Trophoblast cell (in vitro differentiated cells and primary cell): ENCODE results near the gene PLS1.

Source experiments
- DNase-seq, 2 donors: peaks; one replicate each; pipeline ENCODE4 v3.0.0-alpha.2; 2016
- H2AFZ ChIP-seq: 2 replicates; pipeline ENCODE4 v1.6.1; 2013; ENCODE audit warnings: low read length, moderate library complexity, mild to moderate bottlenecking; ENCODE audit not compliant: insufficient read depth, poor library complexity
- H2AK5ac ChIP-seq: 2 replicates; pipeline ENCODE4 v1.6.1; 2013; ENCODE audit warnings: mild to moderate bottlenecking, low read length
- H2BK120ac ChIP-seq: 2 replicates; pipeline ENCODE4 v1.6.1; 2013; ENCODE audit warnings: low read length, mild to moderate bottlenecking, moderate library complexity; ENCODE audit not compliant: insufficient read depth, poor library complexity
- H2BK12ac ChIP-seq: 2 replicates; pipeline ENCODE4 v1.6.1; 2013; ENCODE audit warnings: mild to moderate bottlenecking, low read length, moderate library complexity
- H2BK5ac ChIP-seq: 2 replicates; pipeline ENCODE4 v1.6.1; 2013; ENCODE audit warnings: low read length, low read depth, moderate library complexity, mild to moderate bottlenecking; ENCODE audit not compliant: poor library complexity
- H3K14ac ChIP-seq: 2 replicates; pipeline ENCODE4 v1.6.1; 2013; ENCODE audit warnings: mild to moderate bottlenecking, low read length
- H3K18ac ChIP-seq: 2 replicates; pipeline ENCODE4 v1.6.1; 2013; ENCODE audit warnings: mild to moderate bottlenecking, low read length
- H3K23ac ChIP-seq: 2 replicates; pipeline ENCODE4 v1.6.1; 2013; ENCODE audit warnings: low read length
- H3K27ac ChIP-seq: 2 replicates; pipeline ENCODE4 v1.5.1; 2013; ENCODE audit warnings: low read depth, mild to moderate bottlenecking, inconsistent platforms, low read length, moderate library complexity
- H3K27me3 ChIP-seq: 2 replicates; pipeline ENCODE4 v1.6.1; 2013; ENCODE audit warnings: inconsistent platforms, mild to moderate bottlenecking, low read length, moderate library complexity; ENCODE audit not compliant: insufficient read depth
- H3K36me3 ChIP-seq, 2 experiments: 1 replicate in 1 of 2; 2 replicates in 1 of 2; pipeline ENCODE4 v1.6.1; 2013; ENCODE audit warnings: low read length in 2 of 2, mild to moderate bottlenecking in 2 of 2, moderate library complexity in 1 of 2; ENCODE audit not compliant: insufficient read depth in 2 of 2, control insufficient read depth in 1 of 2
- H3K4ac ChIP-seq: 2 replicates; pipeline ENCODE4 v1.6.1; 2013; ENCODE audit warnings: low read depth, mild to moderate bottlenecking, low read length, moderate library complexity
- H3K4me1 ChIP-seq, 2 experiments: 1 replicate in 1 of 2; 2 replicates in 1 of 2; pipeline ENCODE4 v1.6.1; 2013; ENCODE audit warnings: low read length in 2 of 2, mild to moderate bottlenecking in 2 of 2, moderate library complexity in 1 of 2; ENCODE audit not compliant: insufficient read depth in 2 of 2, control insufficient read depth in 1 of 2
- H3K4me2 ChIP-seq: 2 replicates; pipeline ENCODE4 v1.6.1; 2013; ENCODE audit warnings: inconsistent platforms, mild to moderate bottlenecking, low read length, moderate library complexity
- H3K4me3 ChIP-seq: 2 replicates; pipeline ENCODE4 v1.5.1; 2013; ENCODE audit warnings: mild to moderate bottlenecking, low read depth, low read length, inconsistent platforms
- H3K79me1 ChIP-seq: one replicate; pipeline ENCODE4 v1.6.1; 2013; ENCODE audit warnings: low read length
- H3K79me2 ChIP-seq: 2 replicates; pipeline ENCODE4 v1.6.1; 2013; ENCODE audit warnings: low read length, mild to moderate bottlenecking; ENCODE audit not compliant: control insufficient read depth, insufficient read depth, poor library complexity
- H3K9ac ChIP-seq: 2 replicates; pipeline ENCODE4 v1.6.1; 2013; ENCODE audit warnings: mild to moderate bottlenecking, low read length
- H3K9me3 ChIP-seq: 2 replicates; pipeline ENCODE4 v1.6.1; 2013; ENCODE audit warnings: low read depth, mild to moderate bottlenecking, control low read depth, inconsistent platforms, low read length; ENCODE audit not compliant: insufficient read depth
- H4K12ac ChIP-seq: 2 replicates; pipeline ENCODE4 v1.6.1; 2013; ENCODE audit warnings: low read depth, mild to moderate bottlenecking, low read length, moderate library complexity
- H4K8ac ChIP-seq: 2 replicates; pipeline ENCODE4 v1.6.1; 2013; ENCODE audit warnings: low read depth, mild to moderate bottlenecking, low read length, moderate library complexity
- H4K91ac ChIP-seq: one replicate; pipeline ENCODE4 v1.6.1; 2013; ENCODE audit warnings: low read depth, mild to moderate bottlenecking, low read length, moderate library complexity
- WGBS: extraction: QIAGEN DNeasy Blood & Tissue Kit; methylation state at CpG from one replicate; pipeline ENCODE4 v1.1.7; 2013; ENCODE audit warnings: missing lambda C conversion rate; ENCODE audit not compliant: insufficient read length, insufficient coverage; ENCODE audit errors: extremely low coverage; 5-methylcytosine and 5-hydroxymethylcytosine counted together

Gene PLS1

GRCh38 chr3:142726017-142726416 is 129.8 kb downstream of the PLS1 start:
- H3K4me2 ChIP-seq, result no peak overlapping the region

GRCh38 chr3:142732066-142732465 is 135.9 kb downstream of the PLS1 start:
- no peak overlapping the region for H4K8ac ChIP-seq
- no peaks in the 10 kb centered on the region for H3K36me3 ChIP-seq
- H3K14ac ChIP-seq, result no peak overlapping the region
- no peak overlapping the region for H3K9ac ChIP-seq
- DNase-seq, result no peak
- H3K27ac ChIP-seq, result no peak overlapping the region
- H2AK5ac ChIP-seq, result no peak overlapping the region
- H4K91ac ChIP-seq, result no peak overlapping the region
- no peak overlapping the region for H3K23ac ChIP-seq
- no CpG with 5 or more reads among the region's 3 CpGs for WGBS
- no peak overlapping the region for H4K12ac ChIP-seq
- H3K4me1 ChIP-seq, result no peaks in the 10 kb centered on the region
- H3K4ac ChIP-seq, result no peak overlapping the region
- no peaks in the 10 kb centered on the region for H3K79me1 ChIP-seq
- H2BK120ac ChIP-seq, result no peak overlapping the region
- H3K9me3 ChIP-seq, result no peaks in the 10 kb centered on the region
- H2BK12ac ChIP-seq, result no peak overlapping the region
- H2BK5ac ChIP-seq, result no peak overlapping the region
- H3K18ac ChIP-seq, result no peak overlapping the region
- no peak overlapping the region for H2AFZ ChIP-seq
- no peaks in the 10 kb centered on the region for H3K27me3 ChIP-seq
- no peak overlapping the region for H3K4me2 ChIP-seq
- no peaks in the 10 kb centered on the region for H3K79me2 ChIP-seq
- no peak overlapping the region for H3K4me3 ChIP-seq

More at GRCh38 chr3:142726017-142726416, 129.8 kb downstream of the PLS1 start:
- no peak overlapping the region for H4K8ac ChIP-seq
- no peak overlapping the region for H3K18ac ChIP-seq
- H2BK120ac ChIP-seq, result no peak overlapping the region
- no peak for DNase-seq
- no peak overlapping the region for H2BK12ac ChIP-seq
- no peak overlapping the region for H3K4ac ChIP-seq
- no peak overlapping the region for H2BK5ac ChIP-seq
- WGBS, result no CpG with 5 or more reads among the region's 1 CpG
- no peaks in the 10 kb centered on the region for H3K36me3 ChIP-seq
- peaks cover 8% of the 10 kb centered on the region for H3K79me1 ChIP-seq
- H3K79me2 ChIP-seq, result peaks cover 7% of the 10 kb centered on the region
- H2AFZ ChIP-seq, result no peak overlapping the region
- no peak overlapping the region for H3K9ac ChIP-seq
- no peak overlapping the region for H3K14ac ChIP-seq
- H4K12ac ChIP-seq, result no peak overlapping the region
- no peak overlapping the region for H4K91ac ChIP-seq
- H3K4me3 ChIP-seq, result no peak overlapping the region
- no peaks in the 10 kb centered on the region for H3K27me3 ChIP-seq
- H3K4me1 ChIP-seq, result no peaks in the 10 kb centered on the region
- H2AK5ac ChIP-seq, result no peak overlapping the region
- H3K27ac ChIP-seq, result no peak overlapping the region
- H3K23ac ChIP-seq, result no peak overlapping the region
- H3K9me3 ChIP-seq, result no peaks in the 10 kb centered on the region

GRCh38 chr3:142734834-142735233 is 138.6 kb downstream of the PLS1 start:
- no peaks in the 10 kb centered on the region for H3K27me3 ChIP-seq
- H3K79me2 ChIP-seq, result no peaks in the 10 kb centered on the region
- H2BK120ac ChIP-seq, result no peak overlapping the region
- H3K79me1 ChIP-seq, result no peaks in the 10 kb centered on the region
- H4K91ac ChIP-seq, result no peak overlapping the region
- no peak overlapping the region for H3K27ac ChIP-seq
- H3K4me1 ChIP-seq, result no peaks in the 10 kb centered on the region
- H3K9ac ChIP-seq, result no peak overlapping the region
- H2AK5ac ChIP-seq, result no peak overlapping the region
- no CpG with 5 or more reads among the region's 2 CpGs for WGBS
- no peak overlapping the region for H2AFZ ChIP-seq
- no peak overlapping the region for H4K12ac ChIP-seq
- H3K14ac ChIP-seq, result no peak overlapping the region
- no peak overlapping the region for H2BK5ac ChIP-seq
- DNase-seq, result no peak
- no peak overlapping the region for H4K8ac ChIP-seq
- H3K4me2 ChIP-seq, result no peak overlapping the region
- no peak overlapping the region for H3K4me3 ChIP-seq
- no peak overlapping the region for H3K4ac ChIP-seq
- H2BK12ac ChIP-seq, result no peak overlapping the region
- H3K9me3 ChIP-seq, result no peaks in the 10 kb centered on the region
- no peak overlapping the region for H3K23ac ChIP-seq
- H3K36me3 ChIP-seq, result no peaks in the 10 kb centered on the region
- H3K18ac ChIP-seq, result no peak overlapping the region

GRCh38 chr3:142735462-142735861 is 139.3 kb downstream of the PLS1 start:
- no peak for DNase-seq
- H3K4me1 ChIP-seq, result no peaks in the 10 kb centered on the region
- H3K9me3 ChIP-seq, result no peaks in the 10 kb centered on the region
- no peaks in the 10 kb centered on the region for H3K79me1 ChIP-seq
- no peak overlapping the region for H3K9ac ChIP-seq
- no peak overlapping the region for H3K4me3 ChIP-seq
- no peak overlapping the region for H2AK5ac ChIP-seq
- no peak overlapping the region for H2BK120ac ChIP-seq
- no peak overlapping the region for H4K8ac ChIP-seq
- H4K12ac ChIP-seq, result no peak overlapping the region
- no peak overlapping the region for H3K23ac ChIP-seq
- H3K36me3 ChIP-seq, result no peaks in the 10 kb centered on the region
- H2BK5ac ChIP-seq, result no peak overlapping the region
- H2AFZ ChIP-seq, result no peak overlapping the region
- H4K91ac ChIP-seq, result no peak overlapping the region
- H3K4ac ChIP-seq, result no peak overlapping the region
- no peak overlapping the region for H3K27ac ChIP-seq
- H3K14ac ChIP-seq, result no peak overlapping the region
- no peak overlapping the region for H2BK12ac ChIP-seq
- H3K27me3 ChIP-seq, result no peaks in the 10 kb centered on the region
- no peak overlapping the region for H3K18ac ChIP-seq
- no peaks in the 10 kb centered on the region for H3K79me2 ChIP-seq
- H3K4me2 ChIP-seq, result no peak overlapping the region

- Histone ChIP-seq H2BK120ac (no peak overlapping the region), H3K4me3 (no peak overlapping the region), H3K9ac (no peak overlapping the region), H3K79me1 (no peaks in the 10 kb centered on the region), H3K4me1 (no peaks in the 10 kb centered on the region), H3K27ac (no peak overlapping the region), H3K79me2 (no peaks in the 10 kb centered on the region), H3K9me3 (no peaks in the 10 kb centered on the region), H3K23ac (no peak overlapping the region), H3K4ac (no peak overlapping the region), H3K36me3 (no peaks in the 10 kb centered on the region), H3K27me3 (no peaks in the 10 kb centered on the region), H3K18ac (no peak overlapping the region), H4K91ac (no peak overlapping the region), H2BK12ac (no peak overlapping the region), H3K4me2 (no peak overlapping the region), H2AFZ (no peak overlapping the region), H4K8ac (no peak overlapping the region), H2BK5ac (no peak overlapping the region), H3K14ac (no peak overlapping the region), H2AK5ac (no peak overlapping the region), H4K12ac (no peak overlapping the region)
- DNase-seq, result no peak
Measured at GRCh38 chr3:142738396-142738795, 142.2 kb downstream of the PLS1 start.
